ENCODE data around the gene CNNM1.
A peak's percentile ranks its signal among the peaks of the same experiment; 100 is the strongest.

CNNM1 gene

GRCh38 chr10:99329304-99329553 lies at the start of gene CNNM1:
CNNM1 (plus strand) TSS chr10:99329356; CDS start chr10:99329388, 32 bp downstream.
- peak in 2 of 3 donors; percentile 7 to 19 for DNase-seq

- no peak for DNase-seq
Observed at GRCh38 chr10:99279626-99280111, 49.5 kb upstream of the CNNM1 start.

DNA sequence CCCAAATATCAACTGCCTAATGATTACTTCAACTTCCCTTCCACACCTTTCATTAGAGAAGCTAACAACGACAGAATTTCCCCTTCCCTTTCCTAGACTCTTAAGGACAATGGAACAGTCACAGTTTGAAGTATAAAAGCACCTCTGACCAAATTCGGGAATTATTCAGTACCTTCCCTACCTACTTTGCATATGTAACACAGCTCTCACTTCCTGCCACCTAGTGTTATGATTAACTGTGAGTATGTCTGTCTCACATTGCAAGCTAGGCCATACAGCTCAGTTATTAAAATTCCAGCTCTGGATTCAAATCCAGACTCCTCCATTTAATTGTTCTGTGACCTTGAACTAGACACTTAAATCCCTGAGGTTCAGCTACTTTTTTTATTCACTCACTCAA lies 48.7 kb upstream of the CNNM1 start:
- DNase-seq: no peak

- no peak for DNase-seq
Observed at GRCh38 chr10:99285881-99286280, 43.3 kb upstream of the CNNM1 start.

- DNase-seq: no peak
Observed at GRCh38 chr10:99290306-99290705, 38.9 kb upstream of the CNNM1 start.

GRCh38 chr10:99292159-99292558 lies 37.0 kb upstream of the CNNM1 start:
- no peak for DNase-seq

GRCh38 chr10:99296605-99297004 lies 32.6 kb upstream of the CNNM1 start:
- no peak for DNase-seq

DNA sequence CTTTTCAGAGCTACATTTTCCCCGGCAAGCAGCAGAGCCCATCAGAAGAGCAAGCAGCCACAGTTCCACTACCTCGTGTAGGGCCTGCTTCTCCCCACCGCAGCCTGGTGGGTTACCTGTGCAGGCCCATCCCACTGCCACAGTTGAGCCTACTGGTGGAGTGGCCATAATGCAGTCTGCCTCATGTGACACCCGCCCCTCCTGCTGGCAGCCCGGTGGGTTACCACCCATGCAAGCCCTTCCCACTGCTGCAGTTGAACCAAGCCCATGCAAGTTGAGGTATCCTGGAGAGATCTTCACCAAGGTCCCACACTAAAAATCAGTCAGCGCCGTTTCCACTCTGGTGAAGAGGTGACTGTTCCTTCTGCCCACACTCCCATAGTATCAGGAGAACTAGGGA lies 32.1 kb upstream of the CNNM1 start:
- DNase-seq: no peak

- no peak for DNase-seq
Observed at GRCh38 chr10:99303899-99304861, 25.0 kb upstream of the CNNM1 start.

GRCh38 chr10:99304862-99305229 lies 24.3 kb upstream of the CNNM1 start:
- no peak for DNase-seq

DNA sequence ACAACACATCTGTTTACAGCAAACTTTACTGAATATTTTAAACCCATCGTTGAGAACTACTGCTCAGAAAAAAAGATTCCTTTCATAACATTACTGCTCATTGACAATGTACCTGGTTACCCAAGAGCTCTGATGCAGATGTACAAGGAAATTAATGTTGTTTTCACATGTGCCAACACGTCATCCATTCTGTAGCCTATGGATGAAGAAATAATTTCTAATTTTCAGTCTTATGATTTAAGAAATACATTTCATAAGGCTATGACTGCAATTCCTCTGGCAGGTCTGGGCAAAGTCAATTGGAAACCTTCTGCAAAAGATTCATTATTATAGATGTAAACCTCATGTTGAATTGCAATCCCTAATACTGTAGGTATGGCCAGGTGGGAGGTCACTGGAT lies 16.7 kb upstream of the CNNM1 start:
- no peak for DNase-seq

GRCh38 chr10:99315853-99316252 lies 13.3 kb upstream of the CNNM1 start:
- DNase-seq: no peak

DNA sequence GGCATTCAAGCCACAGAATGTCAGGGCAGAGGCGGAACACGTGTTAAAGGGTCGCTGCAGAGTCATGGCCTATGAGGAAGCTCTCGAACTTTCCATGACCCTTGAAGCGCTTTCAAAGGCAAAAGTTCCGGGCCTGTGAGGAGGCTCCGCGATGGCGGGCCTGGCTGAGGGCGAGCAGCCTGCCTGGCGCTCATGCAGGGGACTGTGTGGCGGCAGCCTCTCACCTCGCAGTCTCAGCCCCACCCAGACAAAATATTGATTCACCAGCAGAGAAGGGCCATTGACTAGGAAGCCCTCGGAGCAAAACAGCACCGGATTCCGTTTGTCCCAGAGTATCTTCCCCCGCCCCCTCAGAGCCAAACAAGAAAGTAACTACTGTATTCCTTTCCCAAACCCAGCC lies 12.8 kb upstream of the CNNM1 start:
- DNase-seq: no peak

GRCh38 chr10:99318048-99318447 lies 11.1 kb upstream of the CNNM1 start:
- DNase-seq: no peak

DNA sequence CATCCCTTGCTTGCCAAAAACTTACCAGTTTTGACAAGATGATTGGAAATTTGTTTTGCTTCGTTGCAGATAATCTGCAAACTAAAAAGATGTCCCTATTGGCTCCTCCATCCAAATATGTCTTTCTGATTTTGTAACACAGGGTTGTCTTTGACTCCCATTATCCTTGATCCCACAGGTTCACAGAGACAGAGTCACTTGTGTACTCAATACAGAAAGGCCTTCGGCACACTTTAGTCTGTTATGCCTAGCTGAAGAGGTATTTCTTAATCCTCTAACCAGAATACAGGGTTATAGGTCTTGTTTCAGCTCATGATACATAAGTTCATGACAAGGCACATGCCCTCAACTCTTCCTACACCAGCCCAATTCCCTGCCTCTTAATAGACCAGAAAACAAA lies 10.7 kb upstream of the CNNM1 start:
- DNase-seq: no peak

GRCh38 chr10:99325281-99325680 lies 3.9 kb upstream of the CNNM1 start:
- DNase-seq: no peak

DNA sequence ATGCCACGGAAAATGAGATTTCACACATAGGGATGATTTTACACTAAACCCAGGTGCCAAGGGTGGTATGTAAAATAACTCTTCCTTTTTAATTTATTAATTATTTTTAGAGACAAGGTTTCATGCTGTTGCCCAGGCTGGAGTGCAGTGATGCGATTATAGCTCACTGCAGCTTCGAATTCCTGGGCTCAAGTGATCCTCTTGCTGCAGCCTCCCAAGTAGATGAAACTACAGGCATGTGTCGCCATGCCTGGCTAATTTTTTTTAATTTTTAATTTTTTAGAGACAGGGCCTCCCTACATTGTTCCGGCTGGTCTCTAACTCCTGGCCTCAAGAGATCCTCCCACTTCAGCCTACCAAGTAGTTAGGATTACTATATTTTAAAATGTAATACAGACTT lies 2.3 kb upstream of the CNNM1 start:
- no peak for DNase-seq

DNA sequence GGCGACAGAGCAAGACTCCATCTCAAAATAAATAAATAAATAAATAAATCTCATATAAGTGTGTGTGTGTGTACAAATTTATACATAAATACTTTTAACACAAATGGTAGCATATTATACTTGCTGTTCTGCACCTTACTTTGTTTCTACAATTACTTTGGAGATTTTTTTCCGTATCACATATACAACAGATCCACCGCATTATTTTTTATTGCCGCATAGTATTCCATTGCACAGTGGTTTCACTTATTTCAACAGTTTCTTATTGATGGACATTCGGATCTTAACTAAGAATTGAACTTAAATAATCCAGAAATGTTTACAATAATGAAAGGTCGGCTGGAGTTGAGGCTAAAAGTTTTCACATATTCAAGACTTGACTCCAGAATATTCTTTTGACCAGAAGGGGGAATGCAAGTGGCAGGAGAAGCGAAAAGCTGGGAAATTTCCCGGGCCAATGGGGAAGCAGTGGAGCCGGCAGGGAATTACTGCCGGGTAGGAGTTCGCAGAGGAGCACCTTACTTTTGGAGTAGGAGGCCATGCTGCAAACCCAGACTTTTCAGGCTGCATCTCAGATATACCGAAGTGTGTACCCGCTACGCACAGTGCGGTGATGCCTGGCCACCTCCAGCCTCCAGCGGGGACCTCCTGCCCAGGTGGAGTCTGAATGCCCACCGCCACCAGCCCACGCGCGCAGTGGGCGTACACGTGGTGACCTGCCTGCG lies 415 bp upstream of the CNNM1 start:
- DNase-seq: no peak

DNA sequence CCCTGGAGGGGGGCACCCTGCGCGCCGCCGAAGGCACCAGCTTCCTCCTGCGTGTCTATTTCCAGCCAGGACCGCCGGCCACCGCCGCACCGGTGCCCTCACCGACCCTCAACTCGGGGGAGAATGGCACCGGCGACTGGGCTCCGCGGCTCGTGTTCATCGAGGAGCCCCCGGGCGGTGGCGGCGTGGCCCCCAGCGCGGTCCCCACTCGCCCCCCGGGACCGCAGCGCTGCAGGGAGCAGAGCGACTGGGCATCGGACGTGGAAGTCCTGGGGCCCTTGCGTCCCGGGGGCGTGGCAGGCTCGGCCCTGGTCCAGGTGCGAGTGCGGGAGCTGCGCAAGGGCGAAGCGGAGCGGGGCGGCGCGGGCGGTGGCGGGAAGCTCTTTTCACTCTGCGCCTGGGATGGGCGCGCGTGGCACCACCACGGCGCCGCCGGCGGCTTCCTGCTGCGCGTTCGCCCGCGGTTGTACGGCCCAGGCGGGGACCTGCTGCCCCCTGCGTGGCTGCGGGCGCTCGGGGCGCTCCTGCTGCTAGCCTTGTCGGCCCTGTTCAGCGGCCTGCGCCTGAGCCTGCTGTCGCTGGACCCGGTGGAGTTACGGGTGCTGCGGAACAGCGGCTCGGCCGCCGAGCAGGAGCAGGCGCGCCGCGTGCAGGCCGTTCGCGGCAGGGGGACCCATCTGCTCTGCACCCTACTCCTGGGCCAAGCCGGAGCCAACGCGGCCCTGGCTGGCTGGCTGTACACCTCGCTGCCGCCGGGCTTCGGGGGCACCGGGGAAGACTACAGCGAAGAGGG lies 594 bp downstream of the CNNM1 start:
- DNase-seq: peak in 2 of 3 donors; percentile 1 to 24

DNA sequence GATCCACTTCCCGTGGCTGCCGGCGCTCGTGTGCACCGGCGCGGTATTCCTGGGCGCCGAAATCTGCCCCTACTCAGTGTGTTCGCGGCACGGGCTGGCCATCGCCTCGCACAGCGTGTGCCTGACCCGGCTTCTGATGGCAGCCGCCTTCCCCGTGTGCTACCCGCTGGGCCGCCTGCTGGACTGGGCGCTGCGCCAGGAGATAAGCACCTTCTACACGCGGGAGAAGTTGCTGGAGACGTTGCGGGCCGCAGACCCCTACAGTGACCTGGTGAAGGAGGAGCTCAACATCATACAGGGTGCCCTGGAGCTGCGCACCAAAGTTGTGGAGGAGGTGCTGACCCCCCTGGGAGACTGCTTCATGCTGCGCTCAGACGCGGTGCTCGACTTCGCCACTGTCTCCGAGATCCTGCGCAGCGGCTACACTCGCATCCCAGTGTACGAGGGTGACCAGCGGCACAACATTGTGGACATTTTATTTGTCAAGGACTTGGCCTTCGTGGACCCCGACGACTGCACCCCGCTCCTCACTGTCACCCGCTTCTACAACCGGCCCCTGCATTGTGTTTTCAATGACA lies 1.3 kb downstream of the CNNM1 start:
- no peak for DNase-seq

DNA sequence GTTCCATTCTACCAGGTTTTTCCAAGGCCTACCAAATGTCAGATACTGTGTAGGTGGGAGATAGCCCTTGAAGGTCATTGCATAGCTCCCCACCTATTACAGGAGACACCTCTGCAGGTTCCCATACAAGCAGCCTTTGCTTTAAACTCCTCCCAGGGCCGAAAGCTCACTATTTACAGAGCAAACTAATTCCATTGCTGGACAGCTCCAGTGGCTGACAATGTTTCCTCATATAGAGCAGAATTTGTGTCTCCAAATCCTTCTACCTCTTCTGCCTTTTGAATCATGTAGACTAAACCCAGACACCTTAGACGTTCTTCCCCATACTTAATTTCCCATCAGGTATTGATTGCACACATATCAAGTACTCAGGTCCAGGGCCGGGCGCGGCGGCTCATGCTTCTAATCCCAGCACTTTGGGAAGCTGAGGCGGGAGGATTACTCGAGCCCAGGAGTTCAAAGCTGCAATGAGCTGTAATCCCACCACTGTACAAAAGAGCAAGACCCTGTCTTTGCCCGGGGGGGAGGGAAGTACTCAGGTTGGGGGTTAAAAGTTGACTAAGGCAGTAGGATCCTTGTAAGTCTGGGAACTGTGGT lies 2.1 kb downstream of the CNNM1 start:
- DNase-seq: no peak

GRCh38 chr10:99337311-99337811 lies 8.2 kb downstream of the CNNM1 start:
- no peak for DNase-seq

All from suppressor macrophage treated with lipopolysaccharide for 1 hour (primary cell).